ENCODE measurements around the gene COX18. TPM values are rescaled to one million over a fixed set of nuclear protein-coding genes. Genes with fewer than 3 reads are reported as not detected.

Gene COX18
- total RNA-seq (2022; extraction: Qiagen RNA extraction): 5.2 to 7.0 TPM (median 6.3 TPM) in 5 replicates

GRCh38 chr4:73069338-73070073, at the start of gene COX18:
Gene COX18, minus strand, starts transcription at chr4:73069716. Its CDS starts 67 bp downstream, at chr4:73069649.

Other genes starting within 250 kb of the COX18 start
- 19.1 to 29.7 TPM (median 21.0 TPM) in 5 replicates for gene ANKRD17, start 189.1 kb upstream of the COX18 start, total RNA-seq (2022; extraction: Qiagen RNA extraction)